COLO668 (cell line): ENCODE data around the gene MUC4.
A peak's percentile ranks its signal among the peaks of the same experiment; 100 is the strongest.
"Not testable (repeated sequence)": the region's sequence is repeated elsewhere in the genome, so short reads cannot be mapped to it uniquely, and the experiment has no call there.

Source experiments
- DNase-seq: peaks from one replicate; lab custom pipeline; 2025; ENCODE audit not compliant: unreplicated experiment; lab: John Stamatoyannopoulos, UW

The MUC4 gene

DNA sequence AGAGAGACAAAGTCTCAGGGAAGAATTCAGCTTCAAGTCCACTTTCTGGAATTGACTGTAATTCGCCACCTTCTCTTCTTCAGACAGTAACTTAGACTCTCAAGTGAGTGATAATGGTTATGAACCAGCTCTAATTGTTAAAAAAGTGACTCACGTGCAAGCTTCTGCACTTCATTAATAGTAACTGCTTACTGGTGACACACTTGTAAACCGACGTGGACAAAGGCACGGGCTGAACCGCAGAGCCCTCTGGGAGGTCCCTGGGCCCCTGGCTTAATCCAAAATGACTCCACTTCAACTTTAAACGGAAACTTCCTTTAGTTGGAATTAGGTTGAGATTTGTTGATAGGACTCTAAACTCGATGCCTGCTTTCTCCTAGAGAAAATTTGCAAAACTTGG lies 17.0 kb downstream of the MUC4 start:
- no peak for DNase-seq

GRCh38 chr3:195792621-195793020 lies 19.1 kb downstream of the MUC4 start:
- not testable (repeated sequence) for DNase-seq

DNA sequence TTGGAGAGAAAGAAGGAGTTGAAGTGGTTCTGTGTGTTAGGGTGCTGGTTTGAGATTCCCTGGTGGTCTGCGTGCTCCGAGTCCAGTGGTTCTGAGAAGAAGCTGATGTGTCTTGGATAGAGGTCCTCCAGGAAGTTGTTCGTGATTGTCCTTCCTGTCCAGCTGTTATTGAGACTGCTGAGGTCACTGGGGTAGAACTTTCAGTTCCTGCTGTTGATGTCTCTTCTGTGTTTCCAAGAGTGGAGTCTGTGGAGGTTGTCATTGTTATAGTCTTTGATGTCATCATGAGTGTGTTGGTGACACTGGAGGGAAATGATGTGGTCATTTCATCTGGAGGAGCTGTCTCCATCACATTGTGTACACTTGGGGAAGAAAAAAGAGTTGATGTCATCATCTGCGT lies 20.8 kb downstream of the MUC4 start:
- no peak for DNase-seq

DNA sequence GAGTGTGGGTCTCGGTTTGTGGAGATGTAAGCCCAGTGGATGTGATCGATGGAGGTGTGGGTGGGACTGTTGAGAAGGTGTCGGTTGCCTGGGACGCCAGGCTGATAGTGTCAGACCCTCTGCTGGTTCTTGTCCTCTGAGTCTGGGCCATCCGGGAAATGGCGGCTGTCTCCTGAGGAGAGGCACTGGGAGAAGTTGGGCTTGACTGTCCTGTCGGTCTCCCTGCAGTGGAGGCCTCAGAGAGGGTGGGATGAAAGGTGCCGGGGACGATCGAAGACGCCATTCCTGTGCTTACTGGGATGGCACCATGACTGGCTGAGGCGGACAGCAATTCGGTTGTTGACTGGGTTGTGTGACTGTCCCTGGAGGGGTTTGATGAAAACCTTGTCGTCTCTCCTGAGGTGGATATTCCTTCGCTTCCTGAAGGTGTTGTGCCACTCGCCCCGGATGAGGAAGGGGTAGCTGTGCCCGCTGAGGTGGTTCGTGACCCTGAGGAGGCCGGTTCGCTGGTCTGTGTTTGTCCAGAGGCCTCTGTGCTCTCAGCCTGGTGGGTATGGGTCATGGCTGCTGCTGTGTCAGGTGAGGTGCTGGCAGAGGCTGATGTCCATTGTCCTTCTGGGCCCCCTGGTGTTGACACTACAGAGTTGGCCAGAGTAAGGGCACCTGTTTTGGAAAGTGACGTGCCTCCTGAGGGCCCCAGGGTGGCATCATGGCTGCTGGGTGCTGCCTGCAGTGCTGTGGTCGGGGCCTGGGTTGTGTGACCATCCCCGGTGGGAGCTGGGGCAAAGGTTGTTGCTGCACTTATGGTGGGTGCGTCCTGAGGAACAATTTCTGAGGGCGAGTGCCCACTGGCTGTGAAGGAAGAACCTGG lies 22.8 kb downstream of the MUC4 start:
- no peak for DNase-seq

- not testable (repeated sequence) for DNase-seq
Observed at GRCh38 chr3:195785781-195786405, 25.8 kb downstream of the MUC4 start.

- not testable (repeated sequence) for DNase-seq
Observed at GRCh38 chr3:195784031-195784430, 27.7 kb downstream of the MUC4 start.

DNA sequence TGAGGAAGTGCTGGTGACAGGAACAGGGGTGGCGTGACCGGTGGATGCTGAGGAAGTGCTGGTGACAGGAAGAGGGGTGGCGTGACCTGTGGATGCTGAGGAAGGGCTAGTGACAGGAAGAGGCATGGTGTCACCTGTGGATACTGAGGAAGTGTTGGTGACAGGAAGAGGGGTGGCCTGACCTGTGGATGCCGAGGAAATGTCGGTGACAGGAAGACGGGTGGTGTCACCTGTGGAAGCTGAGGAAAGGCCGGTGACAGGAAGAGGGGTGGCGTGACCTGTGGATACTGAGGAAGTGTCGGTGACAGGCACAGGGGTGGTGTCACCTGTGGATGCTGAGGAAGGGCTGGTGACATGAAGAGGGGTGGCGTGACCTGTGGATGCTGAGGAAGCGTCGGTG lies 30.5 kb downstream of the MUC4 start:
- not testable (repeated sequence) for DNase-seq

GRCh38 chr3:195777975-195778374 lies 33.8 kb downstream of the MUC4 start:
- no peak for DNase-seq

DNA sequence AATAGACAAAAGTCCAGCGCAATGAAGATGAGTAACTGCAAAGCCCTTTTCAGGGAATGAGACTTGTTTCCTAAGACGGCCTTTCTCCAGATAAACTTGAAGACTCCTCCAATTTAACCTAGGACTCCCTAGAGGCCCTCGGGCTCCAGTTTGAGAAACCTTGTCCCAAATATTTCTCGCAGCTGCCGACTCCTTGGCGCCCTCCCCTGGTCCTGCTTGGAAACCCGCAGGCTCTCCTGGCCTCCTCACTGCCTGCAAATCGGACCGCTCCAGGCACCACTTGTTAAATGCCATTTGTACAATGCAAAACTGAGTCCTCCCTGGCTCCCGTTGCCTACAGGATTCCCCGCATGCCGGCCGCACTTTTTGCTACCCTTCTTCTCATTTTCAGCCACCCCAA lies 36.8 kb downstream of the MUC4 start:
- DNase-seq, result peak; percentile 52

DNA sequence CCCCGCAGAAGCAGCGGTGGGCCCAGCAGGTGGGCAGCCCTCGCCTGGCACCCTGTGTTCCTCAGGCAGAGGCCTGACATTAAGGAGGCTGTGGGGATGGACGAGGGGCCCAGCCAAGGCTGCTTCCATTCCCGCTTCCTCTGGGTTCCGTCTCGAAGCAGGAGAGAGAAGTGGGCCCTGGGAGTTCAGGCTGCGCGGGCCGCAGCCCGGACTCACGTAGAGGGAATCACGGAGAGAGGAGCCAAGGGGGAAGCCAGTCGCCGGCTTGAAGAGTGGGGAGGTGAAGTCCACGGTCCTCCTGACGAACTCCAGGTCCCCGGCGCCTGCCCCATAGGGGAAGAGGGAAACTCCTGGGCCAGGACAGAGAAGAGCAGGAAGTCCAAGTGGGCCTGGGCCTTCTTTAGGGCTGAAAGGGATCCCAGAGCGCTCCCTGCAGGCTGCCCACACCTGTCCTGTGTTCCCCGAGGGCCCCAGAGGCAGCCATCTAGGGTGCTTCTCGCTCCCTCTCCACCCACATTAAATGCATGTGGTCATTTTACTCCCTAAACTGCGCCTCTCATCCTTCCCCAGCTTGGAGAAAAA lies 37.7 kb downstream of the MUC4 start:
- DNase-seq, result no peak

DNA sequence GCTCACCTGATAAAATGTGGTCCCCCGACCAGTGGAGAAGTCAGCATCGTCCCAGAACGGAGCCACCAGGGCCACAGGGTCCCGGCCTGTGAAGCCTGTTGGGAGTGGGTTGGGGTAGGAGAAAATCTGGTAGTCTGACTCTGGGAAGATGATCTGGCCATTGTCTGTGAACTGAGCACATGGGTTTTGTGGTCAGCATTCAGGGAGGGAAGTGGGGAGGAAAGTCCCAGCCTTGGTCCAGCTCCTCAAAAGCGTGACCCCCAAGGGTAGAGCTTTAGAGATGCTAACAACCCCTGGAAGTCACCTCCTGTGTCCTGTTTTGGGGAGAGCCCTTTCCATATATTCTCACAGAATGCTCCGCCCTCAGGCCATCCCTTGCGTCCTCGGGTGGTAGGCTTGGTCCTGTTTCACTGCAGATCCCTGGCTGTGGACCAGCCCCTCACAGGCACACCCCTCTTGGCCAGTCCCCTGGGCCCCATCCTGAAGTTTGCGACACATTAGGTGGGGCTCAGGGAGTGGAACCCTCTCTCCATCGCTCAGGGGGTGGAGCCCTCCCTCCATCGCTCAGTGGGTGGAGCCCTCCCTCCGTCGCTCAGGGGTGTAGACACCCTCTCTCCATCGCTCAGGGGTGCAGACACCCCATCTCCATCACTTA lies 40.0 kb downstream of the MUC4 start:
- DNase-seq, result no peak

DNA sequence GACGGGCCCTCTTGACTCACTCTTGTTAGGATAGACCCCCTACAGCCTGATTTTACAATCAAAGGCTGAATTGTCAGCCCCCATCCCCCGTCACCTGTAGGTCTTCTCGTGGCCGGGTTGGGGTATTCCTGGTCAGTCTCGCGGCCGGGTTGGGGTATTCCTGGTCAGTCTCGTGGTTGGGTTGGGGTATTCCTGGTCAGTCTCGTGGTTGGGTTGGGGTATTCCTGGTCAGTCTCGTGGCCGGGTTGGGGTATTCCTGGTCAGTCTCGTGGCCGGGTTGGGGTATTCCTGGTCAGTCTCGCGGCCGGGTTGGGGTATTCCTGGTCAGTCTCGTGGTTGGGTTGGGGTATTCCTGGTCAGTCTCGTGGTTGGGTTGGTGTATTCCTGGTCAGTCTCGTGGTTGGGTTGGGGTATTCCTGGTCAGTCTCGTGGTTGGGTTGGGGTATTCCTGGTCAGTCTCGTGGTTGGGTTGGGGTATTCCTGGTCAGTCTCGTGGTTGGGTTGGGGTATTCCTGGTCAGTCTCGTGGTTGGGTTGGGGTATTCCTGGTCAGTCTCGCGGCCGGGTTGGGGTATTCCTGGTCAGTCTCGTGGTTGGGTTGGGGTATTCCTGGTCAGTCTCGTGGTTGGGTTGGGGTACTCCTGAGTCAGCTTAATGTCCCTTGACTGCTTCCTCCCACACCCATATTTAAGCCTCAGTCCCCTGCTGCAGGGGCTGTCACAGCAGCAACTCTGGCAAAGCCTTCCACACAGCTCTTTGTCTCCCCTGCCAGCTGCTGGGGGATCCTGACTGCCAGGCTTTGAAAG lies 40.7 kb downstream of the MUC4 start:
- DNase-seq, result not testable (repeated sequence)

- DNase-seq, result no peak
Observed at GRCh38 chr3:195770081-195770840, 41.5 kb downstream of the MUC4 start.

GRCh38 chr3:195769551-195769950 lies 42.2 kb downstream of the MUC4 start:
- DNase-seq, result no peak

DNA sequence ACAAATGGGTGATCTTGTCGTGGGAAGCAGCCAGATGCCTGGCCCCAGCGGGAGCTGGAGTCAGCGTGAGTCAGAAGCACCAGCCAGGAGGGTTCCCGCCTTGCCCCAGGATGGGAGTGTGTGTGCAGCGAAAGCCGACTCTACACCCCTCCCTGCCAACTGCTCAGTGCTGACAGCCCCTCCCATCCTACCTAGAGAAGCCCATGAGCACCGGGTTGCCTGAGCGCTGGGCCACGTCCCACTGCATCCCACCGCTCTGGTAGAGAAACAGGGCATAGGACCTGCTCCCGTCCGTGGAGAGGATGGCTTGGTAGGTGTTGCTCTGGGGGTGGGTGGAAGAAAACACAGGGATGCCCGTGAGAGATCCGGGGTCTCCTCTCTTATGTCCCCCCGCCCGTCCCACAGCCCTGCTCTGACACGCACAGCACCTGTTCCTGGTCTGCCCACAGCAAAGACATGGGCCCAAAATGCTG lies 42.9 kb downstream of the MUC4 start:
- no peak for DNase-seq

DNA sequence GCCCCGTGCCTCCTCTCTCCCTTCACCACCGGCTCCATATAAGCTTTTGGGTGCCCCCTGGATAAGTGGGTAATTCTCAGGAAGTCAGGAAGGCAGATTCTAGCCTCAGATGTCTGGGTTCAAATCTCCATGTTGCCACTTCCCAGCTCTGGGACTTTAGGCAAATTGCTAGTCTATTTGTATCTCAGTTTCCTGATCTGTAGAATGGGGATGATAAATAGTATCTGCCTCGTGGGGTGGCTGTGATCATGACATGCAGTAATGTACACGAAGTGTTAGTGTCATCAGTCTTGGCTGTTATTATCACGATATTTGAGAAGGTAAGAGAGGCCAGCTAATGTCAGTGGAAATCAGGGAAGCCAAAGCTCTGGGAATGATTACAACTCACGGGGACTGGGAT lies 43.3 kb downstream of the MUC4 start:
- DNase-seq, result no peak

GRCh38 chr3:195767792-195768191 lies 43.9 kb downstream of the MUC4 start:
- no peak for DNase-seq

- no peak for DNase-seq
Observed at GRCh38 chr3:195766671-195767070, 45.1 kb downstream of the MUC4 start.

GRCh38 chr3:195764961-195765706 lies 46.6 kb downstream of the MUC4 start:
- no peak for DNase-seq
